Activated gamma-delta T cell (primary cell): Measurements from ENCODE around the gene RBMS3.
"Not testable (repeated sequence)": the region's sequence is repeated elsewhere in the genome, so short reads cannot be mapped to it uniquely, and the experiment has no call there.

Experiments
- DNase-seq: peaks from one replicate; lab custom pipeline; 2025; lab: John Stamatoyannopoulos, UW

Gene RBMS3

DNA sequence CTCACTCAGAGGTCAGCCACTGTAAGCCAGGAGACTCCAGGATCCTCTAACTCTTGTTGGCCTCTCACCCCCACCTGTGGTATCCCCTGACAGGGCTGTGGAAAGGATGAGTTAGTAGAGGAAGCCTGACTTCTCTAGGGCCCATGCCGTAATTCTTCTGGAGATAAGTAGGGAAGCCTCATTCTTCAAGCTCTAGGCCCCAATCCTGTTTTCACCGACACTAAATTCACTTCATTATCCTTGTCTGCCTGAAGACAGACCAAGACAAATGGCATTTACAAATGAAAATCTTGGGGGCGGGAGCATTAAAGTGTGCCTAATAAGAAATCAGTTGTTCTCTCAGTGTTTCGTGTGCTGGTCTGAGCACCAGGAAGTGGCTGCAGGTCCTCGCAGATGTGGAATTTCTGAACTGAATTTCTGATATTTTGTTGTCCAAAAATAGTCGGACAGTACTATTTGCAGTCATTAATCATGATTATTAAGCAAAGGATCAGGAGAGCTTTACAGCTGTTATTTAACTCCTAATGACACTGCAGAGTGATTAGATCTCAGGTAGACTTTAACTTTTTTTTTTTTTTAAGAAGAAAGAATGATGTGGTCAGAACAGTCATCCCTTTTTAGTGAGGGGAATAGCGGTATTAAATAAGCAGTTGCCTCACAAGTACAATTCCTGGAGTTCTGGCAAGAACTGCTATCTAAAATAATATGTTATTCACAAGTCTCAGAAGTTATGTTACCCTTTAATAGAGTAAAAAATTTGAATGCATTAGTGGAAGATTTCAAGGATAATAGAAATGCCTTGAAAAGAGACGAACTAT is 58.4 kb downstream of the RBMS3 start:
- DNase-seq = no peak

DNA sequence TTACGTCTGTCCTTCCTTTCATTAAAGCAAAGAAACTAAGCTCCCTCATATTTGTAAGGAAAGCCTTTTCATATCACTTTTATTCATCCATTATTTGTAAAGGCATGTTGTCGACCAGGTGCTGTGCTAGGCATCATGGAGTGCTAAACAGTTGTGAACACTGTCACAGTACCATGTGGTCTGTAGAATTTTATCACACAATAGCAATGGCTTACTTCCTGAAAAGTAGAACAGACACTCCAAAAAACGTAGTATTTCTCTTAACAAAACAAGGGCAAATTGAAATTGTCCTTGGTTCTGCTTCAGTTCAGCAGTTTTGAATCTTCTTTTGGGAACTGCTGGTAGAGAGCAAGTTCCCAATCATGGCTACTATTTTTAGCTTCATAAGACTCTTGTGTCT is 63.3 kb downstream of the RBMS3 start:
- DNase-seq = no peak

DNA sequence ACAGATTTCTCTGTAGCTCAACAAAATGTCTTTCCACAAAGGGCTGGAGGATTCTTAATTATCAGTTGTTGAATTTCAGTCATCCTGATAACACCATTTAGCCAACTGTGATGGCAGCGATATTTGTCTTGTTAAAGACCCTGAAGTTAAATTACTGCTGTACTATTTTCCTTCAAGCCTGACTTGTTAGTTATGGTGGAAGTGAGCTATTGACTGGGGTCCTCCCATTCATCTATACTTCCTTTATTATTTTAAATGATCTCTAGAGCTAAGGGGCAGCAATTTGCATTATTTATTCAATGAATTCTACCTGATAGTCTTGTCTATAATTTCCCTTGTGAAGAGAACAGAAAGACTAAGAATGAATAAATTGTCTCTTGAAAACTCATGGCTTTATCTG is 64.1 kb downstream of the RBMS3 start:
- DNase-seq = no peak

DNA sequence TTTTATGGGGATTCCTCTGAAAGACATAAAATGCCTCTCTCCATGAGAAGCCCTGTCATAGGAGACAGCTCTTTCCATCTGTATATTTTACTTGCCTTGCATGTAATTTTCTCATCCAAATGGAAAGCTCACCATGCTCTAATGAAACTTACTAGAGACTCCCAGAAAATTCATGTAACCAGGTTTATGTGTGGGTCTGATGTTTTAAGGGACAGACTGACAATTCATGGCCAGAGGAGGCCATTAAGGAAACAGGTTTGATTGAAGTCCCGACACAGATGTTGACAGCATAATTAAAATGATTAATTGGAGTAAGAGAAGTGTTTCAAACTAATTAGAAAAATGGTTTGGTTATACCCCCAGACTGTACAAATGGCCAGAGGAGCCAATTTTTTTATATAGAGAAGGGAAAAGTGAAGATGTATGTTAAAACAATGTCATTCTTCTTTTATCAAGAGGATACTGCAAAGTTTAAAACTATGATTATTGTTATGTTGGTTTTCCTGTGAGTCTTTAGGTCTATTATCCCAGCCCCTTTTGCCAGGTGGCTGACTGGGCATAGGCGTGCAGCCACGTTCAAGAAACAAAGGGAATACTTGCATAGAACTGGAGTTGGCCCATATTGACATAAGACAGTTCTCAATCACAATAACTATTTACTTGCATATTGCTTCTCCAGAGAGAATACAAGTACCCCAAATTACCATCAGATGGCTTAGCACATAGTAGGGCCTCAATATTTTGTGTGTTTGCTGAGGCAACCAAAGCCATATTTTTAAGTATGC is 64.8 kb downstream of the RBMS3 start:
- no peak for DNase-seq

DNA sequence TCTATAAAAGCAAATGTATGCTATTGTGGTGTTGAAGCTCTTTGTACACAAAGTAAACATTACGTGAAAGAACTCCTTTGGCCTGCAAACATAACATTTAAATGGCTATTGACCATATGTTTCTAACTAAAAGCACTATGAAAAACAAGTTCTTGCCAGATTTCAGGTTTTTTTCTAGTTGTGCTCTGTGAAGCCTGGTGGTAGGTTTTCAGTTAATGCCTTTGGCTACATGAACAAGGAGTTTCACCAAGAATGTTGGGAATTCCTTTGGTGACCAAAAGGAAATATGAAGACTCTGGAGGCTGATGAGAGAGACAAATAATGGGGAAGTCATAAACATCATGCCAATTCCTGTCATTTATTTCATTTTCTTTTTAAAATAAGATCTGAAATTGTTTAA is 66.0 kb downstream of the RBMS3 start:
- no peak for DNase-seq

DNA sequence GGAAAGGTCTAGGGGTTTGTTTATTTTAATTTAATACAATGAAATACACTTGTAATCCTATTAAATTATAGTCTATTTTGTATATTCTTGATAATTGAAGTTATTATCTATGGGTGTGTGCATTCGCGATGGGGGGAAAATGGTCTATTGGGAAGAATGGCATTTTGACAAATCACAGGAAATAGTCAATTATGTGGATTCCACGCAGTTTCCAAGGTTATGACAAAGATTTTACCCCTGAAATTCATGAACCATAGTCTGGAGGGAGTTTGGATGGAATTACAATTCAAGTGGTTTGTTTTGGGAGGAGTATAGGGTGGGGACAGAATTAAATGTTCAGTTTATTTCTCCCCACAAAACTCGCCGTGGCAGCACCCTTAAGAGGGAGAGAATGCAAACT is 66.5 kb downstream of the RBMS3 start:
- DNase-seq = no peak

DNA sequence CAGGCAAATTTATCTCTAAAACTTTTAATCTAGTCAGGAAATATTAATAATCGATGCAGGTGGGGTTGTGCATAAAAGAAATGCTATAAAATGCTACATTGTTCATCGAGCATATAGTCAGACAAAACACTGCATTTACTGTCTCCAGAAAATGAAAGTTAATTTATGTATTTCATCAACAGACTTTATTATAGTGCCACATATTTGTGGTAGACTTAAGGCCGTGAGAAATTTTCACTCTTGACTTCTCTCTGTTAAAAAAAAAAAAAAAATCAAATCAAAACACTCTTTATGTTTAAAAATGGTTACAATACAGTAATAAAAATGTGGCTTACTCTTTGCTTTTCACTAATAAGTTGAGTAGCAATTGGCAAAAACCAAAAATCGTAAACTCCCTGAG is 67.4 kb downstream of the RBMS3 start:
- no peak for DNase-seq

DNA sequence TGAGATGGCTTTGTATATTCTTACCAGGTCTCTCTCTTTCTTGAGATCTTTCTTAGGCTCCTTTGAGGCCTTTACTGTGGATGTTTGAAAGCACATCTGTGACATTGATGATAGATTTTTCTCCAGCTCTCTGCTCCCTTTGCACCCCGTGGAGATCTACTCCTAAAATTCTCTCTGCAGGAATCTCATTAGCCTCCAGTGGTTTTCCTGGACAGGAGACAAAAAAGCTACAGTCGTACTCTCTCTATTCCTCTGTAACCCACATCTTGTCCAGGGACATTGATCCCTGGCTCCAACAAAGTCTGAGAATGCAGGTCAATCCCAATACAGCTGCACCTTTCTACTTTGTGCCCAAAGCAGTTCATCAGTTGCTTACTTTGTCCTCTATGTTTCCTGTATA is 68.2 kb downstream of the RBMS3 start:
- DNase-seq = no peak

DNA sequence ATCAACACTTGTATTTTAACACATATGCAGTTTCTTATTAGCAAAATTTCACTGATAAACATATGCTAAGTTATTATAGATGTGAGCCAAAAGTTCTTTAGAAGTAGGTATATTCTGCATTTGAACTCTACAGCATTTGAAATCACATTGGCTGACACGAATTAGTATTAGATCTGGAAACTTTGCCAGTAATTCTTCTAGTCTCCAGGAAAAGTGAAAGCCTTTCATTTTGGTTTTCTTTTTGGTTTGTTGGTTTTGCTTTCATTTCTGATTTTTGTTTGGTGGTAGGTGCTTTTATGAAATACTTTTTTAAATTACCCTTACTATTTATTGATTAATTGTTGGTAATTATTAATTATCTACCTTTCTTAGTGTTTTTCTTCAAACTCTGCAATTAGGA is 72.9 kb downstream of the RBMS3 start:
- DNase-seq = no peak

DNA sequence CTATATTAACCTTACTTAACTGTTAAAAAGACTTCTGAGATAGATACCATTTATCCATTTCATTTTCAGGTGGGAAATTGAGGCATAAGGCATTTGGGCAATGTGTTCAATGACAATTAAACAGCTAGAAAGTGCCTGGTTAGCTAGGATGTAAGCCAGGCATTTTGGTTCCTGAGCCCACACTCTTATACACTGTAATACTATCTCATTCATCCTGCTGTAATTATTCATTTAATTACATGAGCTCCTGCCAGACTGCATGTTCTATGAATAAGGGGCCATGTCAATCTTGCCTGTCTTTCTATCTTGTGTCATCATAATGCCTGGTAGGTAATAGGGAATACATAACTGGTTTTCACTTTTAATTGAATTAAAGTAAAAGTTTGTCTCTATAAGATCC is 74.0 kb downstream of the RBMS3 start:
- no peak for DNase-seq

DNA sequence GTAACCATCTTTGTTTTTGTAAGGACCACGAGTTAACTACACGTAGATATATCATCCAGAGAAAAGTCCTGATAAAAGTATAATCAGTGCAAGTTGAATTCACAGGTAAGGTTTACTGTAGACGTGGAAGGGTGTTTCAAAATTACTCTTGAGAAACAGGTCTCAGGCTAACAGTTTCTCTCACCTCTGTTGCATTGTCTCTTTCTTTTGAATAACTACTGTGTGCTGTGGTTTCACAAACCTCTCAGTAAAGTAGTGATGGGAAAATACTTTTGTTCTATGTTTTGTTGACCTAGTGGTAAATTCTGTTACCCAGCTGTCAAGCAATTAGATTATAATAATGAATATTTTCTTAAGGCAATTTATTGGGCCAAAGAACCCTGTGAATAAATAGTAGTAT is 75.2 kb downstream of the RBMS3 start:
- DNase-seq = no peak

DNA sequence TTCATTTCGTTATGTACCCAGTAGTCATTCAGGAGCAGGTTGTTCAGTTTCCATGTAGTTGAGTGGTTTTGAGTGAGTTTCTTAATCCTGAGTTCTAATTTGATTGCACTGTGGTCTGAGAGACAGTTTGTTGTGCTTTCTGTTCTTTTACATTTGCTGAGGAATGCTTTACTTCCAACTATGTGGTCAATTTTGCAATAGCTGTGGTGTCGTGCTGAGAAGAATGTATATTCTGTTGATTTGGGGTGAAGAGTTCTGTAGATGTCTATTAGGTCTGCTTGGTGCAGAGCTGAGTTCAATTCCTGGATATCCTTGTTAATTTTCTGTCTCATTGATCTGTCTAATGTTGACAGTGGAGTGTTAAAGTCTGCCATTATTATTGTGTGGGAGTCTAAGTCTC is 79.4 kb downstream of the RBMS3 start:
- DNase-seq = not testable (repeated sequence)

DNA sequence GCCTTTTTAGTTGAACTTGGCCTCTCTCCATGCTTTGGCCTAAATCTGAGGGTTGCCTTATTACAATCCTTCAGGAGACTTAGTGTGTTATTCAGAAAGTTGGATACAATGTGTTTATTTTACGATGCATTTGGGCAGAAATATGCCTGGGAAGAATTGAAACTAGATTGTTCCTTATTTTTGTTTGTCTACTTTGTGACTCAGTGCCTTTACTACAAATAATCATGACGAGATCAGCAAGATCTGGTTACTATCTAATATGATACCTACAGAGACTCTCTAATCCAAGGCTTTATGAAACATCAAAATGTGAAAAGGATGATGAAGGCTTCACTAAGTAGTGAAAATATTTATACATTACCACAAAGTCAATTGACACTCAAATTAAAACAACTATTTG is 82.2 kb downstream of the RBMS3 start:
- DNase-seq = no peak

DNA sequence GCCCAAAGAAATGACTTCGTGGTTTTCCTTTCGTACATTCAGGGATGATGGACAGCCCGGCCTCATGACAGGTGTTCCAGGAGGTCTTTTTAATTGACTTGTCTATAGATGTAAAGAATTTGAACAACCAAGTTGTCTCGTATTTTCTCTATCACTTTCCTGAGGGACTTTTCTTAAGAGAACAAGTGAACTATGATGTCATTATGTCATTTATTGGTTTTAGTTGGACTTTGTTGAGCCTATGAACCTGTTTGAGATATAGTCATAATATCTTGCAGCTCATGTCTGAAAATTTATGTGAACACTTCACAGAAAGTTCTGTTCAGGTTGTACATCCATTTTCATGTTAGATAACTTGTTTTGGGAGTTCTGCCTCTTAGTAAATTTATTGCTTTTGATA is 89.2 kb downstream of the RBMS3 start:
- no peak for DNase-seq

DNA sequence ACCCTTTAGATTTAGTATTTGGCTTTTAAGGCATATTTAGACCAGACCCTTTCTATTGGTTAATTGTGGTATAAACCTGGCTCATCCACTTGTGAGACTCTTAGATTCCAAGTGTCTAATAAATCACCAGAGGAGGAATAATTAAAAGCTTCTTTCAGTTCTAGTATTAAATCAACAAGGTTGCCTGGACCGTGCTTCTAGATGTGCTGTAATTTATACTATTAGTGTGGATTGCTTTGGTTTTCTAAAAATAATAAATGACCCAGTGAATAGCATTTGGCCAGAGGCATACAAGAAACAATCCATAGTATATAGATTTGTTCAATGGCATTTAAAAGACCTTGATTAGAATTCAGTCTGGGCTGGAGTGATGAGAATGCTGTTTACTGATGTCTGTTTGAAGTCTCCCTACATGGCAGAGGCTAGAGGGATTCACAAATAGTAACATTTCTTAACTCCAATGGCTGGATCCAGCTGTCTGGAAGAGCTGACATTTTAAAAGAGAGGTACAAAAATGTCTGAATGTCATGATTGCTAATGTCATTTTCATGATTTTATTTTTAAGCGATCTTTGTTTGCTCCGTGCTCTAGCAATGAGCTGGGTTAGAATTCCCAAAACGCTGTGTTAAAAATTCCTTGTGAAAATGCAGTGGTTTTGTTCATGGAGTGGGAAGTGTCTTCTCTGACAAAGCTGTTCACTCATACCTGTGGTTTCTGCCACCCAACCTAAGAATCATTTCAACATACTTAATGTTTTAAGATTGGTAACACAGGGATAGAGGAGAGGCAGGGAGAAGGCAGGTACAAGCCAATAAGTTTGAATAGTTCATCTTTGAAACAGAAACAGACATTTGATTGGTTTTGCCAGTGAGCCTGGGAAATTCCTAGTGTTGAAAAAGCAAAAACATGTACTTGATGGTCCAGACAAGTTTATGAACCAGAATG is 89.9 kb downstream of the RBMS3 start:
- no peak for DNase-seq

DNA sequence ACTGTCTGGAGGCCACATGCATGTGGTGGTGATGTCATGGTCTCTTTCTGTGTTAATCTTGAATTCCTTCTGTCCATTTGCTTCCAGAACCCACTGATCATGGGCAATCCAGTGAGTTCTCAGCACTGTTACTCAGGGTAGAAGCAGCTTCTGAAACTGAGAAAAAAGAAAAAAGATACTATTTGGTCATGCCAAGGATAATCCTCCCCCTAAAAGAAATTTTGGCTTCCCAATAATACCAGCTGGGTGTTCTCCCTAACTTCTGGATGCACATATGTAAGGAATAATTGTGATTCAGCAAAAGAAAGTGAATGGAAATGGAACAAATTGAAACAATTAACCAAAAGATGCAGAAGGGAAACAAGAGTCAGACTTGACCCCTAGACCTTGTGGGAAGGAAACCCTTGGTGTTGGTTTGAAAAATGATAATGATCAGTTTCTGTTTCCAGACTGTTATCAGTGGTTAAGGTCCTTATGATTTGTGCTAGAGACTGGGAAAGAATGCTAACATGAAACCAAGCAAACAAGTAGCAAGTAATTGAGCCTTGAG is 92.3 kb downstream of the RBMS3 start:
- DNase-seq = no peak

DNA sequence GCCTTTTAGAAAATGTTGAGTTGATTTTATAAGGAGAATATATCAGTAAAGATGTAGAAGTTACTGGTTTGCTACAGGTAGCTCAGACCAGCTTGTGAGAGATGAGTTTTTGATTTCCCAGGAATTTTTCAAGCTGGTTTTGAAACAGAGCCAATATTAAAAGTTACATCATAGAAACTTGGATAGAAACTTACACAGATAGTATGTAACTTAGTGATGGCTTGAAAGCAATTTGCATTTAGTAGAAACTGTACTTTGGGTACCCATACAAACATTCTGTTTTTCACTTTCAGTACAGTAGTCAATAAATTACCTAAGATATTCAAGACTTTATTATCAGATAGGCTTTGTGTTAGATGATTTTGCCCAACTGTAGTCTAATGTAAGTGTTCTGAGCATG is 93.4 kb downstream of the RBMS3 start:
- no peak for DNase-seq

DNA sequence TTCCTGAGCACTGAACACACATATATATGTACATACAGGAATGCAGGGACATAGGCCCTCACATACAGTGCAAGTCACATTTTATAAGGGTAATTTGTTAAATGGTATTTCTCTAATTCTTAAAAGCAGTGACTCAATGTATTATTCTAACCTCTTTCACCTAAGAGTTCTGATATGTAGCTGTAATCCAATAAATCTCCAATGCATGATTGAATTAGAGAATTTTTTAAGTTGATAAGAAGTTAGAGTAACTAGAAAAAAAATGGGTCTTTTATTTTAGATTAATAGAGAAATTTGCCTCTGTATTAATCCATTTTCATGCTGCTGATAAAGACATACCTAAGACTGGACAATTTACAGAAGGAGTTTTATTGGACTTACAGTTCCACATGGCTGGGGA is 98.2 kb downstream of the RBMS3 start:
- DNase-seq = no peak

DNA sequence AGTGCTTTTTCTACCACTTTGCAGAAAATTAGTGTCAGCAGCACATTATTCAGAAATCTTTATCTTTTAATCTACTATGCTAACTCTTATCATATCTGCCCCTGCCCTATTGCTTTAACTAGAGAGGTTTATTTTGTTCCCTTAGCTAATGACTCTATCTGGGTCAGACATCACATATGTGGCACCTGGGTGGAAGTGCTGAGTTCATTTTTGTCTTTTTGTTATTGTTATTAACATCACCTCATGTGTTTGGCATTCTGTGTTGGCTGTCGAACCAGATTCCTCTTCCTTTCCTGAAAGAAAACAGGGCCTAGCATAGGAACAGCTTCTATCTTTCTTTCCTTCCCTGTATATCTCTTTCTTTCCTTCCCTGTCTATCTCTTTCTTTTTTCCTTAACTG is 100.7 kb downstream of the RBMS3 start:
- no peak for DNase-seq

DNA sequence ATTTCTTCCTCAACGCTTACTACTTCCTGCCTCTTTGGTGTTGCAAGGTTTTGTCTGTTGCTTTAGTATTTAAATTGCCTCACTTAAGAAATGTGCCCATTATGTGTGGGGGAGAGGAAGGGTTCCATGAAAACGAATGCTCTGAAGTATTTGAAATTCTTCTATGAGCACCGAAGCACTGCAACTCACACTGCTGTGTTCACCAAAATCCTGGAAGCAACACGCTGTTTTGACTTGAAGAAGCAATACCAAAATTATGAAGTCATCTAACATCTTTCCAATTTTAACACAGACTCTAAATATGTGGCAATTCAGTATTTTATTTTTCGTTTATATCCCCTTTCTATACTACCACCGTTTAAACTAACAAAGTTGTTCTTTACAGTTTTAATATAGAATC is 101.5 kb downstream of the RBMS3 start:
- no peak for DNase-seq

DNA sequence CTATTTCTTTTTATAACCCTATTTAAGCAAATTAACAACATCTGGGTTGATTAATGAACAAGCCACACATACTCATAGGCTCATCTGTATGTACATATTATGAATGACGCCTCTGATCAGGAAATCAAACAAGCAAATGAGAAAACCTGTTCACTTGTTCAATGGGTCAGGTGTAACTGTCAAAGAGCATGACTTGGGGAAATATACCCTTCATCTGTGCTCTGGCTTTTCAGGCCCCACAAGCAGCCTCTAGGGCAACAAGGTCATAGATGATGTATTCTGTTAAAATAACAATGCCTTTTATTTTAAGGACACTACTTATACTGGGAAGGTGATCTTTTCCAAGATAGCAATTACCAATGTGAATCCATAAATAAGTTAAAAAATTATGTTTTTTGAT is 102.0 kb downstream of the RBMS3 start:
- no peak for DNase-seq

DNA sequence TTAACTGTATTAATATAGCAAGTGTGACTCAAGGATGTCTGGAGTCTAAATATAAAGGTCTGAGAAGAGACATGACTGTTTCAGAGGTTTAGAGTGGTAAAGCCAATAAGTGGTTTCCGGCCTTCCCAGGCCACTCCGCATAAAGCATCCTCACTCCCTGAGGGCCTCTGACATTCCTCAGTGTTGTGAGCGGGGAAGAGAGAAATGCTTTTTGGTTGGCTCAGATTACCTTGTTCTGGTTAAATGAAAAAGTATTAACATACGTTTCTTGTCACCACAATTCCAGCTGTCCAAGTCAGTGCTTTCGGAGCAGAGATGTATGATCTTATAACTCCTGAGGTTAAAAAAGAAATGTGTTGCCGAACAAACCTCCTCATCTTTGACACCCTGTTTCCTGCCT is 103.8 kb downstream of the RBMS3 start:
- DNase-seq = no peak
